ENCODE results near the gene IQCE.

Gene IQCE

GRCh38 chr7:2651336-2651735 lies 92.6 kb downstream of the IQCE start:
- no peak for DNase-seq

GRCh38 chr7:2651847-2652735 lies 93.3 kb downstream of the IQCE start:
- no peak for DNase-seq

GRCh38 chr7:2652736-2653060 lies 93.9 kb downstream of the IQCE start:
- no peak for DNase-seq

GRCh38 chr7:2654059-2654458 lies 95.3 kb downstream of the IQCE start:
- no peak for DNase-seq

GRCh38 chr7:2655870-2656614 lies 97.3 kb downstream of the IQCE start:
- no peak for DNase-seq

- no peak for DNase-seq
Observed at GRCh38 chr7:2657208-2657607, 98.4 kb downstream of the IQCE start.

- no peak for DNase-seq
Observed at GRCh38 chr7:2657920-2658671, 99.3 kb downstream of the IQCE start.

GRCh38 chr7:2658941-2659340 lies 100.2 kb downstream of the IQCE start:
- DNase-seq: no peak

GRCh38 chr7:2659556-2660358 lies 101.0 kb downstream of the IQCE start:
- DNase-seq: no peak

- no peak for DNase-seq
Observed at GRCh38 chr7:2660359-2661095, 101.7 kb downstream of the IQCE start.

- DNase-seq: no peak
Observed at GRCh38 chr7:2661096-2661449, 102.3 kb downstream of the IQCE start.

- DNase-seq: no peak
Observed at GRCh38 chr7:2661602-2662272, 103.0 kb downstream of the IQCE start.

GRCh38 chr7:2662273-2663120 lies 103.7 kb downstream of the IQCE start:
- no peak for DNase-seq

- no peak for DNase-seq
Observed at GRCh38 chr7:2663121-2663886, 104.5 kb downstream of the IQCE start.

- DNase-seq: no peak
Observed at GRCh38 chr7:2663960-2664359, 105.2 kb downstream of the IQCE start.
